ENCODE results near the gene TRDMT1. TPM values are rescaled to one million over a fixed set of nuclear protein-coding genes. Genes with fewer than 3 reads are reported as not detected.

TRDMT1 gene, protein sequence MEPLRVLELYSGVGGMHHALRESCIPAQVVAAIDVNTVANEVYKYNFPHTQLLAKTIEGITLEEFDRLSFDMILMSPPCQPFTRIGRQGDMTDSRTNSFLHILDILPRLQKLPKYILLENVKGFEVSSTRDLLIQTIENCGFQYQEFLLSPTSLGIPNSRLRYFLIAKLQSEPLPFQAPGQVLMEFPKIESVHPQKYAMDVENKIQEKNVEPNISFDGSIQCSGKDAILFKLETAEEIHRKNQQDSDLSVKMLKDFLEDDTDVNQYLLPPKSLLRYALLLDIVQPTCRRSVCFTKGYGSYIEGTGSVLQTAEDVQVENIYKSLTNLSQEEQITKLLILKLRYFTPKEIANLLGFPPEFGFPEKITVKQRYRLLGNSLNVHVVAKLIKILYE
- total RNA-seq = 4.4 and 5.8 TPM in 2 replicates
- 6.0 and 7.0 TPM in 2 replicates for polyA plus RNA-seq
- polyA plus RNA-seq (2012) = 4.3 and 4.5 TPM in 2 replicates
- 0.79 and 2.6 TPM in 2 replicates for polyA minus RNA-seq (ENCODE audit: low replicate concordance)

GRCh38 chr10:17200912-17201793, at the start of gene TRDMT1:
Gene TRDMT1, minus strand, starts transcription at chr10:17201672. Its CDS starts 38 bp downstream, at chr10:17201634.
- H3K4me2 ChIP-seq (ENCODE audit: extremely low read depth, insufficient read depth, low read length) = peak within 1 kb of the TSS; percentile 78
- H4K20me1 ChIP-seq (ENCODE audit: control insufficient read depth, extremely low read depth, insufficient read depth, low read length) = no peaks in the 10 kb centered on the region
- no peaks in the 10 kb centered on the region for H3K9me3 ChIP-seq (ENCODE audit: control insufficient read depth, insufficient read depth, low read depth, low read length)
- DNase-seq (ENCODE audit: low read depth in 2 of 2) = peak; percentile 91 to 94
- H3K4me3 ChIP-seq (replicated peaks in 1 of 4; ENCODE audit: control extremely low read depth in 1 of 4, insufficient read depth in 1 of 4, low read depth in 3 of 4, low read length in 4 of 4) = peak within 1 kb of the TSS; percentile 12 to 76 (median 55)
- peak within 1 kb of the TSS; percentile 80 for H3K9ac ChIP-seq (ENCODE audit: insufficient read depth, low read length)
- TF ChIP-seq EZH2 (IDR thresholded peaks at IDR 0.05; ENCODE audit: low read length, missing control alignments) (no peak), CTCF (conservative IDR thresholded peaks at IDR 0.05 in 1 of 2, IDR thresholded peaks at IDR 0.05 in 1 of 2; ENCODE audit: low read depth in 1 of 2, low read length in 2 of 2) (no peak)
- H3K4me1 ChIP-seq (ENCODE audit: control insufficient read depth, extremely low read depth, insufficient read depth, low read length) = no peaks in the 10 kb centered on the region
- peaks cover 14% of the 10 kb centered on the region for H3K79me2 ChIP-seq (ENCODE audit: control insufficient read depth, insufficient read depth, low read length)
- no peaks in the 10 kb centered on the region for H3K36me3 ChIP-seq (ENCODE audit: control insufficient read depth, insufficient read depth, low read length)
- H3K27me3 ChIP-seq (ENCODE audit: control insufficient read depth, insufficient read depth, low read length) = no peaks in the 10 kb centered on the region
- peak within 1 kb of the TSS; percentile 71 for H2AFZ ChIP-seq (ENCODE audit: low read length)
- H3K27ac ChIP-seq (ENCODE audit: insufficient read depth, low read length) = peak within 1 kb of the TSS; percentile 83

GRCh38 chr10:17250736-17251135, 49.3 kb upstream of the TRDMT1 start:
- Histone ChIP-seq H3K79me2 (ENCODE audit: control insufficient read depth, insufficient read depth, low read length) (no peaks in the 10 kb centered on the region), H3K27me3 (ENCODE audit: control insufficient read depth, insufficient read depth, low read length) (no peaks in the 10 kb centered on the region), H3K4me1 (ENCODE audit: control insufficient read depth, extremely low read depth, insufficient read depth, low read length) (no peaks in the 10 kb centered on the region), H3K9ac (ENCODE audit: insufficient read depth, low read length) (no peak overlapping the region), H3K9me3 (ENCODE audit: control insufficient read depth, insufficient read depth, low read depth, low read length) (no peaks in the 10 kb centered on the region), H4K20me1 (ENCODE audit: control insufficient read depth, extremely low read depth, insufficient read depth, low read length) (no peaks in the 10 kb centered on the region), H3K4me2 (ENCODE audit: extremely low read depth, insufficient read depth, low read length) (no peak overlapping the region), H3K27ac (ENCODE audit: insufficient read depth, low read length) (no peak overlapping the region), H2AFZ (ENCODE audit: low read length) (no peak overlapping the region), H3K36me3 (ENCODE audit: control insufficient read depth, insufficient read depth, low read length) (no peaks in the 10 kb centered on the region), H3K4me3 (replicated peaks in 1 of 4; ENCODE audit: control extremely low read depth in 1 of 4, insufficient read depth in 1 of 4, low read depth in 3 of 4, low read length in 4 of 4) (no peak overlapping the region)
- DNase-seq (ENCODE audit: low read depth in 2 of 2) = no peak
- TF ChIP-seq CTCF (conservative IDR thresholded peaks at IDR 0.05 in 1 of 2, IDR thresholded peaks at IDR 0.05 in 1 of 2; ENCODE audit: low read depth in 1 of 2, low read length in 2 of 2) = no peak
- TF ChIP-seq EZH2 (IDR thresholded peaks at IDR 0.05; ENCODE audit: low read length, missing control alignments) = no peak

- H3K4me2 ChIP-seq (ENCODE audit: extremely low read depth, insufficient read depth, low read length) = no peak overlapping the region
- no peak overlapping the region for H3K27ac ChIP-seq (ENCODE audit: insufficient read depth, low read length)
- H4K20me1 ChIP-seq (ENCODE audit: control insufficient read depth, extremely low read depth, insufficient read depth, low read length) = no peaks in the 10 kb centered on the region
- no peak overlapping the region for H2AFZ ChIP-seq (ENCODE audit: low read length)
- H3K36me3 ChIP-seq (ENCODE audit: control insufficient read depth, insufficient read depth, low read length) = no peaks in the 10 kb centered on the region
- TF ChIP-seq EZH2 (IDR thresholded peaks at IDR 0.05; ENCODE audit: low read length, missing control alignments) (no peak), CTCF (conservative IDR thresholded peaks at IDR 0.05 in 1 of 2, IDR thresholded peaks at IDR 0.05 in 1 of 2; ENCODE audit: low read depth in 1 of 2, low read length in 2 of 2) (peak in 1 of 2 donors; percentile 58)
- peak; percentile 34 to 49 for DNase-seq (ENCODE audit: low read depth in 2 of 2)
- no peak overlapping the region for H3K9ac ChIP-seq (ENCODE audit: insufficient read depth, low read length)
- H3K9me3 ChIP-seq (ENCODE audit: control insufficient read depth, insufficient read depth, low read depth, low read length) = no peaks in the 10 kb centered on the region
- no peak overlapping the region for H3K4me3 ChIP-seq (replicated peaks in 1 of 4; ENCODE audit: control extremely low read depth in 1 of 4, insufficient read depth in 1 of 4, low read depth in 3 of 4, low read length in 4 of 4)
- no peaks in the 10 kb centered on the region for H3K4me1 ChIP-seq (ENCODE audit: control insufficient read depth, extremely low read depth, insufficient read depth, low read length)
- H3K79me2 ChIP-seq (ENCODE audit: control insufficient read depth, insufficient read depth, low read length) = no peaks in the 10 kb centered on the region
- no peaks in the 10 kb centered on the region for H3K27me3 ChIP-seq (ENCODE audit: control insufficient read depth, insufficient read depth, low read length)
Measured at GRCh38 chr10:17249820-17250219, 48.3 kb upstream of the TRDMT1 start.
